HG03108 (cell line): Measurements from ENCODE around the gene LYRM4.

Experiments
- ATAC-seq: cut with Tn5 transposase; IDR thresholded peaks from one replicate; pipeline ENCODE4 v1.9.1; 2021; ENCODE audit warnings: moderate library complexity; ENCODE audit not compliant: unreplicated experiment

Gene LYRM4

GRCh38 chr6:5150551-5151075 is 110.1 kb downstream of the LYRM4 start:
- ATAC-seq = no peak

GRCh38 chr6:5149891-5150290 is 110.9 kb downstream of the LYRM4 start:
- ATAC-seq = no peak

GRCh38 chr6:5149159-5149704 is 111.5 kb downstream of the LYRM4 start:
- no peak for ATAC-seq

GRCh38 chr6:5146398-5146797 is 114.4 kb downstream of the LYRM4 start:
- ATAC-seq = no peak

- peak; percentile 53 for ATAC-seq
Measured at GRCh38 chr6:5143634-5144311, 117.0 kb downstream of the LYRM4 start.

GRCh38 chr6:5142915-5143314 is 117.8 kb downstream of the LYRM4 start:
- no peak for ATAC-seq

- ATAC-seq = no peak
Measured at GRCh38 chr6:5142131-5142530, 118.6 kb downstream of the LYRM4 start.

- ATAC-seq = no peak
Measured at GRCh38 chr6:5141046-5141445, 119.7 kb downstream of the LYRM4 start.

GRCh38 chr6:5139828-5140771 is 120.7 kb downstream of the LYRM4 start:
- ATAC-seq = no peak

GRCh38 chr6:5138995-5139827 is 121.5 kb downstream of the LYRM4 start:
- no peak for ATAC-seq

- ATAC-seq = no peak
Measured at GRCh38 chr6:5136851-5137250, 123.9 kb downstream of the LYRM4 start.

- ATAC-seq = no peak
Measured at GRCh38 chr6:5135788-5136376, 124.9 kb downstream of the LYRM4 start.

GRCh38 chr6:5133943-5134342 is 126.8 kb downstream of the LYRM4 start:
- ATAC-seq = no peak

GRCh38 chr6:5132731-5133130 is 128.0 kb downstream of the LYRM4 start:
- peak; percentile 93 for ATAC-seq

- ATAC-seq = no peak
Measured at GRCh38 chr6:5130135-5130866, 130.4 kb downstream of the LYRM4 start.

- no peak for ATAC-seq
Measured at GRCh38 chr6:5128351-5128750, 132.4 kb downstream of the LYRM4 start.

GRCh38 chr6:5127106-5127687 is 133.6 kb downstream of the LYRM4 start:
- no peak for ATAC-seq

- ATAC-seq = no peak
Measured at GRCh38 chr6:5126214-5126613, 134.5 kb downstream of the LYRM4 start.
